ENCODE results near the gene ALDH9A1.
"Not testable (repeated sequence)": the region's sequence is repeated elsewhere in the genome, so short reads cannot be mapped to it uniquely, and the experiment has no call there.

Gene ALDH9A1

GRCh38 chr1:165697881-165698760, at the start of gene ALDH9A1:
TSS of gene ALDH9A1 (minus strand) at chr1:165698562. CDS start at chr1:165698558, 4 bp downstream.
- DNase-seq, result peak; percentile 84

- DNase-seq, result no peak
Measured at GRCh38 chr1:165747632-165748447, 49.5 kb upstream of the ALDH9A1 start.

GRCh38 chr1:165744913-165745312, 46.6 kb upstream of the ALDH9A1 start:
- DNase-seq, result not testable (repeated sequence)

- no peak for DNase-seq
Measured at GRCh38 chr1:165742194-165742593, 43.8 kb upstream of the ALDH9A1 start.

GRCh38 chr1:165738794-165739193, 40.4 kb upstream of the ALDH9A1 start:
- DNase-seq, result no peak

- DNase-seq, result no peak
Measured at GRCh38 chr1:165737196-165737595, 38.8 kb upstream of the ALDH9A1 start.

- DNase-seq, result no peak
Measured at GRCh38 chr1:165734906-165735305, 36.5 kb upstream of the ALDH9A1 start.

GRCh38 chr1:165726841-165727240, 28.5 kb upstream of the ALDH9A1 start:
- DNase-seq, result no peak

GRCh38 chr1:165726169-165726568, 27.8 kb upstream of the ALDH9A1 start:
- DNase-seq, result no peak

- DNase-seq, result peak; percentile 3
Measured at GRCh38 chr1:165717918-165718515, 19.7 kb upstream of the ALDH9A1 start.

GRCh38 chr1:165716265-165717051, 18.1 kb upstream of the ALDH9A1 start:
- not testable (repeated sequence) for DNase-seq

GRCh38 chr1:165712764-165713163, 14.4 kb upstream of the ALDH9A1 start:
- DNase-seq, result no peak

- no peak for DNase-seq
Measured at GRCh38 chr1:165707984-165708706, 9.8 kb upstream of the ALDH9A1 start.

GRCh38 chr1:165703648-165704047, 5.3 kb upstream of the ALDH9A1 start:
- no peak for DNase-seq

- not testable (repeated sequence) for DNase-seq
Measured at GRCh38 chr1:165701922-165702321, 3.6 kb upstream of the ALDH9A1 start.

GRCh38 chr1:165699577-165699976, 1.2 kb upstream of the ALDH9A1 start:
- no peak for DNase-seq

- DNase-seq, result no peak
Measured at GRCh38 chr1:165698761-165699052, 345 bp upstream of the ALDH9A1 start.

- DNase-seq, result no peak
Measured at GRCh38 chr1:165697491-165697880, 876 bp downstream of the ALDH9A1 start.

- DNase-seq, result no peak
Measured at GRCh38 chr1:165696625-165697100, 1.7 kb downstream of the ALDH9A1 start.

- no peak for DNase-seq
Measured at GRCh38 chr1:165695031-165695430, 3.3 kb downstream of the ALDH9A1 start.

- no peak for DNase-seq
Measured at GRCh38 chr1:165688046-165688445, 10.3 kb downstream of the ALDH9A1 start.

GRCh38 chr1:165686971-165687433, 11.4 kb downstream of the ALDH9A1 start:
- DNase-seq, result no peak
